BJ (cell line): ENCODE measurements around the gene WDR33. TPM values are rescaled to one million over a fixed set of nuclear protein-coding genes. Genes with fewer than 3 reads are reported as not detected.

Experiments
- CTCF ChIA-PET: fragments of 350-600 bp; formaldehyde crosslinking; extraction: SDS; loops from one replicate; lab custom pipeline; 2021; ENCODE audit warnings: antibody characterized with exemption, inconsistent platforms; lab: Yijun Ruan, JAX
- POLR2A ChIA-PET: fragments of 300-600 bp; sonication (Branson Sonifier 250); formaldehyde crosslinking; extraction: SDS; loops from one replicate; lab custom pipeline; 2021; ENCODE audit warnings: antibody characterized with exemption; lab: Charles Lee
- DNase-seq: peaks from one replicate; pipeline ENCODE4 v3.0.0-alpha.2; 2011; ENCODE audit warnings: low read depth
- H3K27me3 ChIP-seq: 2 replicates; pipeline ENCODE4 v1.6.0; 2011; ENCODE audit warnings: low read length; ENCODE audit not compliant: control insufficient read depth, insufficient read depth
- H3K36me3 ChIP-seq: 2 replicates; pipeline ENCODE4 v1.5.1; 2011; ENCODE audit warnings: low read length; ENCODE audit not compliant: control insufficient read depth, insufficient read depth
- H3K4me3 ChIP-seq: 2 replicates; pipeline ENCODE4 v1.5.1; 2011; ENCODE audit warnings: low read depth, mild to moderate bottlenecking, control low read depth, low read length
- CTCF ChIP-seq: IDR thresholded peaks from 2 replicates; pipeline ENCODE4 v1.5.1; 2011; ENCODE audit warnings: low read depth, mild to moderate bottlenecking, control low read depth, inconsistent platforms, low read length, moderate library complexity; ENCODE audit not compliant: insufficient read depth
- polyA plus RNA-seq: library from polyadenylated mRNA; depleted of rRNA; stranded (reverse); fragments of >200 nt; gene quantifications from 2 replicates; pipeline ENCODE4 v1.2.3, GENCODE V29; 2011

The WDR33 gene
- polyA plus RNA-seq, 1 experiment: 14.8 TPM

- no peak for DNase-seq
- no peaks in the 10 kb centered on the region for H3K27me3 ChIP-seq
- ChIA-PET POLR2A (no interaction called here), CTCF (interaction anchor here (1.0 kb wide), 1 partner anchor 113 kb away, joined by 4 read pairs; no protein-coding TSS in a partner anchor)
- H3K36me3 ChIP-seq: peaks cover 19% of the 10 kb centered on the region
- no peak for TF ChIP-seq CTCF
- no peak overlapping the region for H3K4me3 ChIP-seq
Observed at GRCh38 chr2:127706215-127706990, 104.6 kb downstream of the WDR33 start.

GRCh38 chr2:127705391-127706065 is 105.4 kb downstream of the WDR33 start:
- no peak for DNase-seq
- CTCF ChIA-PET: interaction anchor here (0.9 to 4.7 kb wide), 3 partner anchors 9 to 114 kb away, joined by 3 to 18 read pairs (median 4); no protein-coding TSS in a partner anchor
- Histone ChIP-seq H3K36me3 (peaks cover 18% of the 10 kb centered on the region), H3K27me3 (no peaks in the 10 kb centered on the region), H3K4me3 (no peak overlapping the region)
- TF ChIP-seq CTCF: no peak
- POLR2A ChIA-PET: no interaction called here

GRCh38 chr2:127704641-127705390 is 106.2 kb downstream of the WDR33 start:
- Histone ChIP-seq H3K4me3 (no peak overlapping the region), H3K27me3 (no peaks in the 10 kb centered on the region), H3K36me3 (peaks cover 15% of the 10 kb centered on the region)
- POLR2A ChIA-PET: no interaction called here
- TF ChIP-seq CTCF: no peak
- CTCF ChIA-PET: interaction anchor here (0.6 to 4.7 kb wide), 5 partner anchors 8 to 240 kb away, joined by 3 to 18 read pairs (median 4); partner anchors contain the start of gene IWS1
- no peak for DNase-seq

GRCh38 chr2:127703282-127703681 is 107.7 kb downstream of the WDR33 start:
- H3K27me3 ChIP-seq: no peaks in the 10 kb centered on the region
- no peak for DNase-seq
- ChIA-PET CTCF (interaction anchor here (1.1 to 4.7 kb wide), 2 partner anchors 54 to 112 kb away, joined by 3 to 18 read pairs; no protein-coding TSS in a partner anchor), POLR2A (no interaction called here)
- no peak for TF ChIP-seq CTCF
- H3K4me3 ChIP-seq: no peak overlapping the region
- peaks cover 8% of the 10 kb centered on the region for H3K36me3 ChIP-seq
